GM19193 (cell line): ENCODE data around the gene GRM7.

Source experiments
- POLR2A ChIP-seq: IDR thresholded peaks from 4 replicates; pipeline ENCODE4 v1.6.1; 2011; ENCODE audit not compliant: insufficient read depth, insufficient read length; ENCODE audit errors: extremely low read depth

Gene GRM7

DNA sequence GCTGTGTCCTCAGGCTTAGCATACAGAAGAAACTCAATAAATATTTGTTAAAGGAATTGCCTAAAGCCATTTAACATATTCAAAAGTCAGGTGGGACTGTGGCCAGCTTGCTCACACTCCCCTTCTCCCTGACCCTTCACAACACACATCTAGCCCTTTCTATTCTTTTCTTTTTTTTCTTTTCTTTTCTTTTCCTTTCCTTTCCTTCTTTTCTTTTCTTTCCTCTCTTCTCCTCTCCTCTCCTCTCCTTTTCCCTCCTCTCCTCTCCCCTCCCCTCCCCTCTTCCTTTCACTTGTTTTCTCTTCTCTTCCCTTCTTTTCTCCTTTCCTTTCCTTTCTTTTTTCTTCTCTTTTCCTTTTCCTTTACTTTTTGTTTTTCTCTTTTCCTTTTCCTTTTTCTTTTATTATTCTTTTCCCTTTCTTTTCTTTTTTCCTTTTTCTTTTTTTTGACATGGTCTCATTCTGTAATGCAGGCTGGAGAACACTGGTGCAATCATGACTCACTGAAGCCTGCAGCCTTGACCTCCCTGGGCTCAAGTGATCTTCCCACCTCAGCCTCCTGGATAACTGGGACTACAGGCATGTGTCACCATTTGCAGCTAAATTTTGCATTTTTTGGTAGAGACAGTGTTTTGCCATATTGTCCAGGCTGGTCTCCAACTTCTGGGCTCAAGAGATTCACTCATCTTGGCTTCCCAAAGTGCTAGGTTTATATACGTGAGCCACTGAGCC, 377.8 kb downstream of the GRM7 start:
- TF ChIP-seq POLR2A, result no peak

DNA sequence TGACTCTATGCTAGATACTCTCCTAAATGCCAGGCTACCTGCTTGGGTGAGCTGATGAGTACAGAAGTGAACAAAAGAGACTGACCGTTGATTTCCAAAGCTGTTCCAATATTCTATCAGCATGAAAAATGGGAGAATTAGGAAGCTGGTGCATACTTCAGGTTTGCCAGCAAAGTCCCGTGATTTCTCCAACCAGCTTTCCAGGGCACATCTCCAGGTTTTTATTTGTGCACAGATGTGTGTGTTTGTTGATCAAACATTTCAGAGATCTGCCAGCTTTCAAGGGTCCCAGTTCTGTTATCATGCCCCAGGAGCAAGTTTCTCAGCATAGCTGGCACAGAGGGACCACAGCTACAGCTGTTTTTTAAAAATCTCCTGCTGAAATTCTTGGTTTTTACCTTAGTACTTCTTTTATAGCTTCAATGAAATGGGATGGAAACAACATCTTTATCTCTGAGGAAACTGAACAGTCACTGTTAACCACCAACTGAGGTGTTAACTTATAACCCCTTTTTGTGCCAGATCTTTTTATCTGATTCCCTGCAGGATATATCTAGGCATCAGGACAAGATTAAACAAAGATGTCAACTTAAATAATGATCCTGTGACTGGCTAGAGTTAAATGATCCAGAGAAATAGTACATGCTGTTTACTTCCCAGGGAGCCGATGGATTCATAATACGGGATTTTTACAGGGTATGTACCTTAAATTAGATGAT, 380.8 kb downstream of the GRM7 start:
- no peak for TF ChIP-seq POLR2A

DNA sequence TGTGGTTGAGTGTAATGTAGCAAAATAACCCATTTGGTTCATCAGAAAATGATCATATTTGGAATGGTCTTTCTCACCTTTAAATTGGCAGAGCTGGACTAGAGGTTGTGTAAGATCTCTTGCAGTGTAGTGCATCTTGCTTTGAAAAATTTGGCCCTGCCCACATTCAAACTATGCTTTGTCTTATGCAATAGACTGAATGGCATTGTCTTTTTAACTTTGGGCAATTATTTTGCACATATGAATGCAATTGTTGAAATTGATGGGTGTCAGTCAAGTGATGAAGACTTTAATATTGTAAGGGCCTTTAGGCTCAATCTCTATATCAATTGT, 381.4 kb downstream of the GRM7 start:
- TF ChIP-seq POLR2A, result no peak

DNA sequence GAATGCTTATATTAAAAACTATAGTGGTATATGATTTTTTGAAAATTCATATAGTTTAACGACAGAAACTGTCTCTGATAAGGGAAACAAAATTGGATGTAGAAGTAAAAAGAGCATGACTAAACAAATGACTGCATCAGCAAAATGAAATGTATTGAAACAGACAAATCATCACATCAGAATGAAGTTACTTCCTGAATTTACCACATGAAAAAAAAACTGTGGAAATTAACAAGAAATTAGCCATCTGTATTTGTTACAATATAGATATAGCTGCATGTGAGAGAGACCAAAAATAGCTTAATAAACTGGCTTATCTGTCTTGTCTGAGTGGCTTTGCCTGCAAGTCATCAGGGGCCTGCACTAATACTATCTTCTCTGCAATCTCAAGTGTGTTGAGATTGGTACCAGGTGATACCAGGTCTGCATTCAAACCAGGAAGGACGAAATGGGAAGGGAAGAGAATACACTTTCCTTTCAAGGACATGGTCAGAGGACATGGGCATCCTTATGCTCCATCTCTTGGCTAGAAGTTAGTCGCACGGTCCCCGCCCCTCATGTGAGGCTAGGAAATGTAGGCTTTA, 388.7 kb downstream of the GRM7 start:
- no peak for TF ChIP-seq POLR2A

DNA sequence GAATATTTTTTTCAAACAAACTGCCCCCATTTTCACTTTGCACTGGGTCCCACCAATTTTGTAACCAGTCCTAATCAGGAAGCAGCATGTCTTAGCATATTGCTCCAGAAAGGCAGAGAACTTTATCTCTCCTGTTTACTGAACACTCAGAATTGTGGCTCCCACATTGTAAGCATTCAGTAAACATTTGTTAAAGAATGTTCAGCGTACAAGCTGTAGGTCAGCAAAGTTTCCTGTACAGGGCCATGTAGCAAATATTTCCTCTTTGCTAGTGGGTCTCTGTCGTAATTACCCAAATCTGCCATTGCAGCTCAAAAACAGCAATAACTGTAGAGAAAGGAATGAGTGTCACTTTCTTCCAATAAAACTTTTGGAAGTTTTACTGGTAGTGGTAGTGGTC, 393.3 kb downstream of the GRM7 start:
- no peak for TF ChIP-seq POLR2A

DNA sequence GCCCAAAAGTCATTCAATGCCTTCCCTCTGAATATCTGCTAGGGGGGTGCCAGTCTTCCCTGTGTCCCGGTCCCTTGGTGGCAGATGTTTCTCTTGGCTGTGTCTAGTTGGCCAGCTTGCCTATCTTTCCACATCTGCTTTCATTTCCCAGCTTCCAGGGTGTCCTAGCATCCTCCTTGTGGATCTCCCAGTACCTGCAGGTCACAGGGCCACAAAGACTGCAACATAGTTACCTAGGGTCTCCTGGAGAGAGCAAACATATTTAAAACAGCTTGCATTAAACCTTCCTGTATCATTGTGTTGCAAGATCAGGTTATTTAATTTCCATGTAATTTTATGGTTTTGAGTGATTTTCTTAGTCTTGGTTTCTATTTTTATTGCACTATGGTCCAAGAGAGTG, 400.1 kb downstream of the GRM7 start:
- TF ChIP-seq POLR2A, result no peak

DNA sequence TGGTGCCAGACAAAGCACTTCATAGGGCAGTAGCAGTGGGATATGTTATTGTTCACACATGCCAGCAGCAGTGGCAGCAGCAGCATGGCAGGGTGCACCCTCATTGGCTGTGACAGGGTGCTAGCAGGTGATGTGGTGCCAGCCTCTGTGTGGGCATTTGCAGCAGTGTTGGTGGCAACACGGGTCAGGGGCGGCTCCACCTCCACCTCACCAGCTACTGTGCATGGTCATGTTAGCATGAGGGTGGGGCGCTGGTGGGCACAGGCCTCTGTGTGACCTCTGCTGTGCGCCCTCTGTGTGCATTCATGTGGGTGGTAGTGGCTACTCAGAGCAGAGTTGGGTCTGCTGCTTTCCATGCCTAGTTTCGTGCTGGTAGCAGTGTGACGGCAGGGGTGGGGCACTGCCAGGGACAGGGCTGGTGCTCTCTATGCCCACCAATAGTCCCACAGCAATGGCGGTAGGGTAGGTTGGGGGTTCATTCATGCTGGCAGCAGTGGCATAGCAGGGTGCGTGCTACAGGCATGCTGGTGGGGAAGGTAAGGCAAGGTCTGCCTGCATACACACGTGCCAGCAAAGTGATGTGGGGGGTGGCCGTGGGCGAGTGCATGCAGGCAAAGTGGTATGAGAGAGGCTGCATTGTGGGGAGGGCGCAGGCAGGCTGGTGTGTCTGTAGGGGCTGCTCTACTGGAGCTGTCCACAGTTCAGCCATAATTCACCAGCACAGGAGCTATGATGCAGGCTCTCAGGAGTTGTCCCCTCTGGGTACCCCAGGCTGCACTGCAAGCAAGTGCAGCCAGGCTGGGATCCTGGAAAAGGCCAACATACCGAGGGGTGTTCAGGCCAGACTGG, 402.7 kb downstream of the GRM7 start:
- no peak for TF ChIP-seq POLR2A

DNA sequence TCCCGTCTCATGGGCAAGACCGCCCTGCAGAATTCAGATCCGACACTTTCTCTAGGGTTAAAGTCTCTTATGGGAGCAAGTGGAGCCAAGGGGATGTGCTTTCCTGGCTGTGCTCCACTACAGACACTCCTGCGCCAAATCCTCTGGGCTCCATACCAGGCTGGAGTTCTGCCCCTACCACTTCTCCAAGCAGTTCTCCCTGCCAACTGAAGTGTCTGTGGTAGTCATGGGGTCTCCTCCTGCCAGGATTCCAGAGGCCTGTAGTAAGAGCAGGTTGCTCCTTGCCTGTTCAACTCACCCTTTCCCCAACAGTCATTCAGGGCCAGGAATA, 403.2 kb downstream of the GRM7 start:
- no peak for TF ChIP-seq POLR2A

DNA sequence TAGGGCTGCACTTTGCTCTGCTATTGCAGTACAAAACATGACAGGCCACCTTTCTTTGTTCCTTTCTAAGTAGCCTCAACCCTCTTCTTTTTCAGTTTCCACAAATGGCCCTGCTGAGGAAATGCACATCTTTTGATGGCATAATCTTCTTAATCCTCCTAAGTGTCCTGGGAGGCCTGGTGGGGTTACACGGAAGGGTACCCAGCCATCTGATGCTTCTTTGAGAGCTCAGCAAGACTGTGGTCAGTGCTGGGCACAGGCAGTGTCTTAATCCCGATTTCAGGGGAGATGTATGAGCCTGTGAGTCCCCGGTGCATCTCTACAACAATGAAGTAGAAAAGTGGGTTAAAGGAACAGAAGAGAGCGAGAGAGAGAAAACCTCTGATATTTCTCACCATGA, 404.8 kb downstream of the GRM7 start:
- no peak for TF ChIP-seq POLR2A

DNA sequence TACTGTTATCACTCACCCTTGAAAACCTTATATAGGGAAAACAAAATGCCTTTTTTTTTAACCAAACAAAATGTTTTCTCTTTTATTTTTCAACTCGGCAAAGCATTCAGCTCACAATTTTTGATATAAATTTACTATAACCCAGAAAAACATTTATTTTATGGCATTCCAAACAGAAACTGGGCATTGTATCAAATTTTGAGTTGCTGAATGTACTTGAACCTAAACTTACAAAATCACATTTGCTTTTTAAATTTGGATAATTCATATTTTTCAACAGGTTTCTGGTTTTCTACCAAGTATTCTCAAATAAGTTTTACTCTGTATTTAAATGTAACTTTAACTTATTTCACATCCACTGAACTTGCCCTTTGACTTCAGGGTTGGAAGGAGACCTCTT, 405.6 kb downstream of the GRM7 start:
- no peak for TF ChIP-seq POLR2A

DNA sequence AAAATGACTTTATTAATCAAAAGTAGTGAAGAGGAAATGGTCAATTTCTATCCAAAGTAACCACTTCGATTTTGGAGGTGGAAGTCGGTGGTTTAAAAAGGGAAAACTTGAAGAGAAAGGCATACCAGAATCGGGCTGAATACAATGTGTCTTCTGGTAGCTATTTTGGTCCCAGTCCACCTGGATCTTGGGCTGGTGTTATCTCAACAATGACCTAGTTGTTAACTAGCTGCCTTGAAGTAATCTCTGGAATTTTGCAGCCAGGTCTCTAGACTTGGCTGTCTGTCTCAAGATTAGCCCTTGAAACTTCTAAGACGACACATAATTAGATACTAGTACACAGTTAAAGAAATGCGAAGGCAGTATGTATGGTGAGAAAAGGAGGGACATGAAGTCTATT, 409.8 kb downstream of the GRM7 start:
- TF ChIP-seq POLR2A, result no peak

DNA sequence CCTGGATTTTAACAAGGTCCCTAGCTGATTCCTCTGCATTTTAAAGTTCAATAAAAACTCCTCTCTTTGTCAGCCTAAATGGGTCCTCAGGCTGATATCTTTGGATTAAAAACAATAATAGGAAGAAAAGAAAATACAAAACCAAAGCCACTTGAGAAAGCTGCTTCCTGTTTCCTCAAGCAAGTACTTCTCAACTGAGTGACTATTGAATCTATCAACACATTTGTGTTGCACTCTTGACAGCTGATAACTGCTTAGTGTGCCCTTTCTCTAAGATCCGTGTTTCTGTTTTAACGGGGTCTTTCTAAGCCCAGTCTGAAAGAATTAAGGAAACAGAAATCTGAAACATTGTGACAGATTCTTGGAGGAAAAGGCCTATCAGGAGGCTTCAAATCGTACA, 410.7 kb downstream of the GRM7 start:
- TF ChIP-seq POLR2A, result no peak

DNA sequence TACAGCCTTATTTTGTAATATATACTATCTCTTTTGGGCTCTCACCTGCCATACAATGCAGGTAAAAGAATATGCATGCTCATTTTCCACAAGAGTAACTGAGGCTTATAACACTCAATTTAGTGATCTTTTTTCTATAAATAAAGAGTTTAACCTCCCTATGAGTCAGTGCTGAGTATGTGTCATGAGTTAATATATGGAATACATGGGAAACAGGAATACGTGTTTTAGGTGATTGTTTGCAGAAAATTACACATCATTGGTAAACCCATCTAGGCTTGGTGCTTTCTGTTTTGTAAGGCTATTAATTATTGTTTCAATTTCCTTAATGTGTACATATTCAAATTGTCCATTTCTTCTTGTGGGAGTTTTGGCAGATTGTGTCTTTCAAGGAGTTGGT, 411.3 kb downstream of the GRM7 start:
- TF ChIP-seq POLR2A, result no peak

DNA sequence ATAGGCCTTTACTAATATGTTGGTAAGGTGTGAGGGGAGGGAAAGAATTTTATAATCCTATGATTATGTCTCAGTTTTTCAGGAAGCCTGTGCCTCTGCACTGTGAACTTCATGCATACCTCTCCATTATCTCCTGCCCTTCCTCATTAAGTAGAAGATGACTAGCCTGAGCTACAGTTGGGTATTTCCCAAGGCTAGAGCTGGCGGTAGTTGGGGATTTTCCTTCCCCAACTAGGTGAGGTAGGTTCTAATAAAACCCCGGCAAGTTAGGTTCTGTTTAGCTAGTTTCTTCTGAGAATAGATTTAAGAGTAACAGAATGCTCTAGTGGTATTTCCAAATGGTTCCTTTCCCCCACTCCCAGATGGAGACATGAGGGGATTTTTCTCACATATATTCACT, 414.5 kb downstream of the GRM7 start:
- no peak for TF ChIP-seq POLR2A

DNA sequence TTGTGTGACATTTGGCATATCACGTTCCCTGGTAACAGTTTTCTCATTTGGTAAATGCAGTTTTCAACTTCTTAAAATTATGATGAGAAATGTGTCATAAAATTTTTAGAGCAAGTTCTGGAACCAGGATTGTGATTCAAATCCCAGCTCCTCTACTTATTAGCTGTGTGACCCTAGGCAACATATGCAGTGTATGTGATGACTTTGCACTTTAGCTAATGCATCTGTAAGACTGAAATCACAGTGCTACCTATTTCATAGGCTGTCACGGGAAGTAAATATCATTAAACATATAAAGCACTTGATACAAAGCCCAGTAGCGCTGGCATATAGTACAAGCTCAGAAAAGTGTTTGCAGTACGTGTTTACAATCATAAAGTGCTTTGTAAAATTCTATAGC, 419.4 kb downstream of the GRM7 start:
- no peak for TF ChIP-seq POLR2A
